Fibroblast of pulmonary artery (primary cell): ENCODE data around the gene CARM1.

ENCODE experiments used
- DNase-seq: peaks from one replicate; pipeline ENCODE4 v3.0.0-alpha.2; 2010; ENCODE audit warnings: low read depth
- H3K4me3 ChIP-seq: replicated peaks from 2 replicates; pipeline ENCODE4 v1.5.1; 2011; ENCODE audit warnings: low read depth, mild to moderate bottlenecking, control low read depth, low read length, moderate library complexity
- TF ChIP-seq, protein P1 (sequence below): IDR thresholded peaks from 2 replicates; pipeline ENCODE4 v1.5.1; 2011; ENCODE audit warnings: mild to moderate bottlenecking, control low read depth, low read length, inconsistent platforms; ENCODE audit errors: missing control alignments

Gene CARM1

DNA sequence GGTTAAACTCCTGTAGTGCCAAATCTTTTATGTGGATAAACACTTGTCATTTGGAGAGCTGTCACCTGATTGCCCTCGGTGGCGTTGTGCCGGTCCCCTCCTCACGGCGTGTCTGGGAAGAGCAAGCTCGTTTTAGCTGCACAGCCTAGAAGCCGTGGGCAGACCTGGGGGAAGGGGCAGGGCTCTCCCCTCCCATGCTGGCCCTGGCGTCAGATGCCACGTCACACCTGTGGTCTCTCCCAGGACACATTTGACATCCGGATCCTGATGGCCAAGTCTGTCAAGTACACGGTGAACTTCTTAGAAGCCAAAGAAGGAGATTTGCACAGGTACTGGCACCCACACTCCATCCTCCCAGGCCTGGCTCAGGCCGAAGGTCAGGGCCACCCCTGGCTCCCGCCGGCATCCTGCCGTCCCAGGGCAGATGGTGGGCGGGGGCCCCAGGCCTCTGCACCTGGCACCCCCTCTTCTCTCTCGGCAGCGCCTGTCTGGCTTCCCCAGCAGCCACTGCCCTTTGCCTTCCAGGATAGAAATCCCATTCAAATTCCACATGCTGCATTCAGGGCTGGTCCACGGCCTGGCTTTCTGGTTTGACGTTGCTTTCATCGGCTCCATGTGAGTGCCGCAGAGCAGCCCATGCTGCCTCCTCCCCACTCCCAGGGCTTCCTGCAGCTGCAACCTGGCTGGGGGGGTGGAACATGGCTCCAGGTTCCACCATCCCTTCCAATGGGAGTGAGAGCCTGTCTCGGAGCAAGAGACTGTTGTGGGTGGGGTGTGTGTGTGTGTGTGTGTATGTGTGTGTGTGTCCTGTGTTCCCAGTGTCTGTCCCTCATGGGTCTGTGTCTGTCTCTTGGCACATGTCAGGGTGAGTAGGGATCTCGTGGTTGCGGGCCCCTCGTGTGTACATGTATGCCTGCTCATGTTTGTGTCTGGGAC, 48.3 kb downstream of the CARM1 start:
- TF ChIP-seq, protein P1, sequence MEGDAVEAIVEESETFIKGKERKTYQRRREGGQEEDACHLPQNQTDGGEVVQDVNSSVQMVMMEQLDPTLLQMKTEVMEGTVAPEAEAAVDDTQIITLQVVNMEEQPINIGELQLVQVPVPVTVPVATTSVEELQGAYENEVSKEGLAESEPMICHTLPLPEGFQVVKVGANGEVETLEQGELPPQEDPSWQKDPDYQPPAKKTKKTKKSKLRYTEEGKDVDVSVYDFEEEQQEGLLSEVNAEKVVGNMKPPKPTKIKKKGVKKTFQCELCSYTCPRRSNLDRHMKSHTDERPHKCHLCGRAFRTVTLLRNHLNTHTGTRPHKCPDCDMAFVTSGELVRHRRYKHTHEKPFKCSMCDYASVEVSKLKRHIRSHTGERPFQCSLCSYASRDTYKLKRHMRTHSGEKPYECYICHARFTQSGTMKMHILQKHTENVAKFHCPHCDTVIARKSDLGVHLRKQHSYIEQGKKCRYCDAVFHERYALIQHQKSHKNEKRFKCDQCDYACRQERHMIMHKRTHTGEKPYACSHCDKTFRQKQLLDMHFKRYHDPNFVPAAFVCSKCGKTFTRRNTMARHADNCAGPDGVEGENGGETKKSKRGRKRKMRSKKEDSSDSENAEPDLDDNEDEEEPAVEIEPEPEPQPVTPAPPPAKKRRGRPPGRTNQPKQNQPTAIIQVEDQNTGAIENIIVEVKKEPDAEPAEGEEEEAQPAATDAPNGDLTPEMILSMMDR = no peak
- no peak overlapping the region for H3K4me3 ChIP-seq
- DNase-seq = no peak

DNA sequence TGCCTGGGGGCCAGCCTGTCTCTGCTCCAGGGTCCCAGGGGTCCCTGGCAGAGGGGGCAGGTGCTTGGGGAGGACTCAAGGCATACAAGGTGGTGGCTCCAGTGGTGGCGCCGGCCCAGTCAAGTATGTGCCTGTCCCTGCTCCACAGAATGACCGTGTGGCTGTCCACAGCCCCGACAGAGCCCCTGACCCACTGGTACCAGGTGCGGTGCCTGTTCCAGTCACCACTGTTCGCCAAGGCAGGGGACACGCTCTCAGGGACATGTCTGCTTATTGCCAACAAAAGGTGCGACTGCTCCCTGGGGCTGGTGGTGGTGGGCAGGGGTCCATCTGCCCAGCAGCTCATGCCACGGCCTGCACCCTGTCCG, 48.9 kb downstream of the CARM1 start:
- H3K4me3 ChIP-seq = no peak overlapping the region
- TF ChIP-seq, protein P1 = no peak
- DNase-seq = no peak

DNA sequence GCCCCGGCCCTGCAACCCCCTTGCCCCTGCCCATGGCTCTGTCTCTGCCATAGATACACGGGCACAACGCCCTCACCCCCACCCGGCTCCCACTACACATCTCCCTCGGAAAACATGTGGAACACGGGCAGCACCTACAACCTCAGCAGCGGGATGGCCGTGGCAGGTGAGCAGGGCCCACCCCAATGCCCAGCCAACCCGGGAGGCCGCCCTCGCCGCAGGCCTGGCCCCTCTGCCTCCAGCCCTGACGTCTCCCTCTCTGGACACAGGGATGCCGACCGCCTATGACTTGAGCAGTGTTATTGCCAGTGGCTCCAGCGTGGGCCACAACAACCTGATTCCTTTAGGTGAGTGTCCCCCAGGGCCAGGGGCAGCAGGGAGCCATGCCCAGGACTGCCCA, 49.4 kb downstream of the CARM1 start:
- TF ChIP-seq, protein P1 = no peak
- H3K4me3 ChIP-seq = no peak overlapping the region
- DNase-seq = no peak

DNA sequence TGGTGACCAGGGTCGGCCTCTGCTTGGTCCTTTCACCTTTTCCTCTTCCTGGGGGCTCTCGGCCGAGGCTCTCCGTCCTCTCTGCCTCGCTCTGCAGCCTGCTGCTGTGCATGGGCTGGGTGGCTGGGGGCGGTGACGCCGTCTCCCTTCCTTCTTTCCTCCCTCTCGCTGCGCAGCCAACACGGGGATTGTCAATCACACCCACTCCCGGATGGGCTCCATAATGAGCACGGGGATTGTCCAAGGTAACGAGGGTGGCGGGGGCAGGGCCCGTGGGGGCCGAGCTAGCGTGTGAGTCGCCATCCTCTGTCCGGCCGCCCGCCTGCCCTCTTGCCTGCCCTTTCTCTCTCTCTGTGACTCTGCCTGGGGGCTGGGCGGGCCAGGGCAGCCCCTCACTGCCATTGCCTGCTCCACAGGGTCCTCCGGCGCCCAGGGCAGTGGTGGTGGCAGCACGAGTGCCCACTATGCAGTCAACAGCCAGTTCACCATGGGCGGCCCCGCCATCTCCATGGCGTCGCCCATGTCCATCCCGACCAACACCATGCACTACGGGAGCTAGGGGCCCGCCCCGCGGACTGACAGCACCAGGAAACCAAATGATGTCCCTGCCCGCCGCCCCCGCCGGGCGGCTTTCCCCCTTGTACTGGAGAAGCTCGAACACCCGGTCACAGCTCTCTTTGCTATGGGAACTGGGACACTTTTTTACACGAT, 50.0 kb downstream of the CARM1 start:
- TF ChIP-seq, protein P1 = no peak
- DNase-seq = no peak
- no peak overlapping the region for H3K4me3 ChIP-seq

DNA sequence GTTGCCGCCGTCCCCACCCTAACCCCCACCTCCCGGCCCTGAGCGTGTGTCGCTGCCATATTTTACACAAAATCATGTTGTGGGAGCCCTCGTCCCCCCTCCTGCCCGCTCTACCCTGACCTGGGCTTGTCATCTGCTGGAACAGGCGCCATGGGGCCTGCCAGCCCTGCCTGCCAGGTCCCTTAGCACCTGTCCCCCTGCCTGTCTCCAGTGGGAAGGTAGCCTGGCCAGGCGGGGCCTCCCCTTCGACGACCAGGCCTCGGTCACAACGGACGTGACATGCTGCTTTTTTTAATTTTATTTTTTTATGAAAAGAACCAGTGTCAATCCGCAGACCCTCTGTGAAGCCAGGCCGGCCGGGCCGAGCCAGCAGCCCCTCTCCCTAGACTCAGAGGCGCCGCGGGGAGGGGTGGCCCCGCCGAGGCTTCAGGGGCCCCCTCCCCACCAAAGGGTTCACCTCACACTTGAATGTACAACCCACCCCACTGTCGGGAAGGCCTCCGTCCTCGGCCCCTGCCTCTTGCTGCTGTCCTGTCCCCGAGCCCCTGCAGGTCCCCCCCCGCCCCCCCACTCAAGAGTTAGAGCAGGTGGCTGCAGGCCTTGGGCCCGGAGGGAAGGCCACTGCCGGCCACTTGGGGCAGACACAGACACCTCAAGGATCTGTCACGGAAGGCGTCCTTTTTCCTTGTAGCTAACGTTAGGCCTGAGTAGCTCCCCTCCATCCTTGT, 50.7 kb downstream of the CARM1 start:
- TF ChIP-seq, protein P1 = no peak
- DNase-seq = no peak
- H3K4me3 ChIP-seq = no peak overlapping the region

DNA sequence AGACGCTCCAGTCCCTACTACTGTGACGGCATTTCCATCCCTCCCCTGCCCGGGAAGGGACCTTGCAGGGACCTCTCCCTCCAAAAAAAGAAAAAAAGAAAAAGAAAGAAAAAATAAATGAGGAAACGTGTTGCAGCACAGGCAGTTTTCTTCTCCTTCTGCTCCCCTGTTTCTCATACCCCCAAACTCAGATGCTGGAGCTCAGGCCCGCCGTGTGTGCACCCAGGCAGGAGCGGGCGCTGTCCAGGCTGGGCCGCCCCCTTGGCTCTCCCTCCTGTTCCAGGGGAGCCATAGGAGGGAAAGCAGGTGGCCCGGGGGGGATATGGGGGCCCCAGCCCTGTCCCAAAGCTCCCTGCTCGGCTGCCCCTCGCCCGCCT, 51.3 kb downstream of the CARM1 start:
- no peak overlapping the region for H3K4me3 ChIP-seq
- TF ChIP-seq, protein P1 = no peak
- DNase-seq = no peak
